Heart left ventricle (tissue), 13 donors: ENCODE measurements around the gene NLRC3.
"Not testable (repeated sequence)": the region's sequence is repeated elsewhere in the genome, so short reads cannot be mapped to it uniquely, and the experiment has no call there.

ENCODE experiments used
- POLR2A ChIP-seq, 2 donors: fragments of 450-650 bp; IDR thresholded peaks; one replicate each; pipeline ENCODE4 v1.6.1; 2017; ENCODE audit warnings: antibody characterized with exemption in 2 of 2, mild to moderate bottlenecking in 2 of 2, moderate library complexity in 2 of 2
- TF ChIP-seq, protein P1 (sequence below), 12 donors: fragments of 200-600 bp; sonication (generic) in 4 of 12; IDR thresholded peaks; one replicate each; pipeline versions ENCODE4 v1.5.0 to v1.8.0; 2018 to 2022; ENCODE audit warnings: antibody characterized with exemption in 12 of 12, mild to moderate bottlenecking in 5 of 12
- donor health status: ischemic (EF 13 %, LVEDD 7.1; RV severe dilation, severe dysfunction).
- donor health status: DM: no; HTN: yes; CAD: no.
- donor health status: DM: no; HTN: no; CAD: no.
- donor health status: ischemic (EF 25% LVEDD 6.9; RV normal size, moderate dysfunction).
- donor health status: ischemic (EF 25% LVEDD 5.7; RV mildly dilated, moderate dysfunction).
- donor health status: ischemic (EF 35%, LVEDD 5.7; RV mildly dilated, moderate dysfunction).
- donor health status: nonischemic (EF 11% LVEDD 7.7; RV severe dilation, severe dysfunction).
- donor health status: DM: yes; HTN: yes; CAD: no.
- donor health status: PGD.
- donor health status: ischemic (EF 29% LVEDD 5.4; RV normal size, mild dysfunction).
- donor health status: nonischemic (EF 23%, LVEDD 6.1; RV moderate dilation, normal function).

DNA sequence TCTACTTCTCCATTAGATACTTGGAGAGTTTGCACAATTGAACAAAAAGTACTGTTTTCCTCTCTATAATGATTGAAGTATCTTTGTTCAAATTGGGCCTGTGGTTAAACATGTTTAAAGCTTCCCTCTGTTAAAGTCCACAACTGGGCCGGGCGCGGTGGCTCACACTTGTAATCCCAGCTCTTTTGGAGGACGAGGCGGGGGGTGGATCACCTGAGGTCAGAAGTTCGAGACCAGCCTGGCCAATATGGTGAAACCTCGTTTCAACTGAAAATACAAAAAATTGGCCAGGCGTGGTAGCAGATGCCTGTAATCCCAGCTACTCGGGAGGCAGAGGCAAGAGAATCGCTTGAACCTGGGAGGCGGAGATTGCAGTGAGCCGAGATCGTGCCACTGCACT lies 31.8 kb upstream of the NLRC3 start:
- TF ChIP-seq POLR2A (IDR thresholded peaks at IDR 0.05): not testable (repeated sequence)
- TF ChIP-seq, protein P1, sequence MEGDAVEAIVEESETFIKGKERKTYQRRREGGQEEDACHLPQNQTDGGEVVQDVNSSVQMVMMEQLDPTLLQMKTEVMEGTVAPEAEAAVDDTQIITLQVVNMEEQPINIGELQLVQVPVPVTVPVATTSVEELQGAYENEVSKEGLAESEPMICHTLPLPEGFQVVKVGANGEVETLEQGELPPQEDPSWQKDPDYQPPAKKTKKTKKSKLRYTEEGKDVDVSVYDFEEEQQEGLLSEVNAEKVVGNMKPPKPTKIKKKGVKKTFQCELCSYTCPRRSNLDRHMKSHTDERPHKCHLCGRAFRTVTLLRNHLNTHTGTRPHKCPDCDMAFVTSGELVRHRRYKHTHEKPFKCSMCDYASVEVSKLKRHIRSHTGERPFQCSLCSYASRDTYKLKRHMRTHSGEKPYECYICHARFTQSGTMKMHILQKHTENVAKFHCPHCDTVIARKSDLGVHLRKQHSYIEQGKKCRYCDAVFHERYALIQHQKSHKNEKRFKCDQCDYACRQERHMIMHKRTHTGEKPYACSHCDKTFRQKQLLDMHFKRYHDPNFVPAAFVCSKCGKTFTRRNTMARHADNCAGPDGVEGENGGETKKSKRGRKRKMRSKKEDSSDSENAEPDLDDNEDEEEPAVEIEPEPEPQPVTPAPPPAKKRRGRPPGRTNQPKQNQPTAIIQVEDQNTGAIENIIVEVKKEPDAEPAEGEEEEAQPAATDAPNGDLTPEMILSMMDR (IDR thresholded peaks at IDR 0.05): not testable (repeated sequence)
